Mesenchymal stem cell (in vitro differentiated cells and primary cell): Measurements from ENCODE around the gene C1QTNF8.

ENCODE experiments used
- DNase-seq: peaks from one replicate; pipeline ENCODE4 v3.0.0-alpha.2; 2013
- H2AFZ ChIP-seq: one replicate; pipeline ENCODE4 v1.6.1; 2013; ENCODE audit warnings: low read depth, mild to moderate bottlenecking, control low read depth, inconsistent platforms, low read length, moderate library complexity
- H2AK5ac ChIP-seq: 2 replicates; pipeline ENCODE4 v1.6.1; 2013; ENCODE audit warnings: low read length, moderate library complexity, mild to moderate bottlenecking, inconsistent platforms; ENCODE audit not compliant: severe bottlenecking
- H2BK120ac ChIP-seq: one replicate; pipeline ENCODE4 v1.6.1; 2013; ENCODE audit warnings: low read depth, mild to moderate bottlenecking, inconsistent platforms, low read length, moderate library complexity
- H2BK12ac ChIP-seq, 2 experiments: one replicate each; pipeline ENCODE4 v1.6.1; 2013; ENCODE audit warnings: inconsistent platforms in 2 of 2, low read length in 2 of 2, mild to moderate bottlenecking in 2 of 2, moderate library complexity in 2 of 2, control low read depth in 1 of 2
- H2BK15ac ChIP-seq: one replicate; pipeline ENCODE4 v1.6.1; 2013; ENCODE audit warnings: mild to moderate bottlenecking, low read depth, inconsistent platforms; ENCODE audit not compliant: poor library complexity, severe bottlenecking
- H2BK5ac ChIP-seq: 2 replicates; pipeline ENCODE4 v1.6.1; 2013; ENCODE audit warnings: low read depth, mild to moderate bottlenecking, low read length, control low read depth, inconsistent platforms; ENCODE audit not compliant: poor library complexity, severe bottlenecking
- H3K14ac ChIP-seq, 2 experiments: one replicate each; pipeline ENCODE4 v1.6.1; 2013; ENCODE audit warnings: inconsistent platforms in 2 of 2, low read length in 2 of 2, control low read depth in 1 of 2, mild to moderate bottlenecking in 1 of 2, moderate library complexity in 1 of 2
- H3K18ac ChIP-seq, 2 experiments: one replicate each; pipeline ENCODE4 v1.6.1; 2013; ENCODE audit warnings: inconsistent platforms in 2 of 2, low read length in 2 of 2, control low read depth in 1 of 2, low read depth in 1 of 2, mild to moderate bottlenecking in 1 of 2
- H3K23ac ChIP-seq, 2 experiments: one replicate each; pipeline ENCODE4 v1.6.1; 2013; ENCODE audit warnings: inconsistent platforms in 2 of 2, low read length in 2 of 2, mild to moderate bottlenecking in 2 of 2, moderate library complexity in 2 of 2, control low read depth in 1 of 2
- H3K27ac ChIP-seq: 2 replicates; pipeline ENCODE4 v1.5.1; 2013; ENCODE audit warnings: mild to moderate bottlenecking, moderate library complexity, low read length, control low read depth, inconsistent platforms; ENCODE audit not compliant: poor library complexity, severe bottlenecking
- H3K27me3 ChIP-seq, 2 experiments: 2 replicates each; pipeline versions ENCODE4 v1.6.1 to v1.7.0; 2013; ENCODE audit warnings: low read length in 2 of 2, mild to moderate bottlenecking in 2 of 2, moderate library complexity in 2 of 2, control low read depth in 1 of 2, inconsistent platforms in 1 of 2; ENCODE audit not compliant: control insufficient read depth in 1 of 2, insufficient read depth in 1 of 2
- H3K36me3 ChIP-seq, 2 experiments: 2 replicates each; pipeline versions ENCODE4 v1.6.1 to v1.7.0; 2013; ENCODE audit warnings: low read length in 2 of 2, control low read depth in 1 of 2, inconsistent platforms in 1 of 2, low read depth in 1 of 2, mild to moderate bottlenecking in 1 of 2; ENCODE audit not compliant: insufficient read depth in 2 of 2, control insufficient read depth in 1 of 2
- H3K4ac ChIP-seq, 2 experiments: one replicate each; pipeline ENCODE4 v1.6.1; 2013; ENCODE audit warnings: inconsistent platforms in 2 of 2, low read length in 2 of 2, mild to moderate bottlenecking in 2 of 2, moderate library complexity in 2 of 2, control low read depth in 1 of 2, low read depth in 1 of 2
- H3K4me1 ChIP-seq: 2 replicates; pipeline ENCODE4 v1.6.1; 2013; ENCODE audit warnings: low read depth, low read length, control low read depth; ENCODE audit not compliant: control insufficient read depth, insufficient read depth
- H3K4me2 ChIP-seq: 2 replicates; pipeline ENCODE4 v1.6.1; 2013; ENCODE audit warnings: low read length, mild to moderate bottlenecking, inconsistent platforms; ENCODE audit not compliant: poor library complexity, severe bottlenecking
- H3K4me3 ChIP-seq, 2 experiments: 2 replicates each; pipeline versions ENCODE4 v1.5.1 to v1.7.0; 2013; ENCODE audit warnings: low read length in 2 of 2, mild to moderate bottlenecking in 2 of 2, control low read depth in 1 of 2, low read depth in 1 of 2; ENCODE audit not compliant: insufficient read depth in 1 of 2
- H3K79me1 ChIP-seq: replicated peaks from 2 replicates; pipeline ENCODE4 v1.6.1; 2013; ENCODE audit warnings: mild to moderate bottlenecking, control low read depth, low read length, inconsistent platforms; ENCODE audit not compliant: poor library complexity, severe bottlenecking
- H3K9ac ChIP-seq: 2 replicates; pipeline ENCODE4 v1.7.0; 2013; ENCODE audit warnings: mild to moderate bottlenecking, low read length, moderate library complexity
- H3K9me3 ChIP-seq: 2 replicates; pipeline ENCODE4 v1.7.0; 2013; ENCODE audit warnings: mild to moderate bottlenecking, low read length; ENCODE audit not compliant: control insufficient read depth
- H4K8ac ChIP-seq: one replicate; pipeline ENCODE4 v1.6.1; 2013; ENCODE audit warnings: inconsistent platforms, mild to moderate bottlenecking, low read length, moderate library complexity
- H4K91ac ChIP-seq: one replicate; pipeline ENCODE4 v1.6.1; 2013; ENCODE audit warnings: mild to moderate bottlenecking, low read length, inconsistent platforms
- WGBS: methylation state at CpG from one replicate; pipeline ENCODE4 v1.1.7; 2013; ENCODE audit warnings: mixed read lengths; 5-methylcytosine and 5-hydroxymethylcytosine counted together

The C1QTNF8 gene

GRCh38 chr16:1053700-1054368, 42.2 kb downstream of the C1QTNF8 start:
- Histone ChIP-seq H2BK15ac (no peak overlapping the region), H3K79me1 (no peaks in the 10 kb centered on the region), H4K8ac (no peak overlapping the region), H3K14ac (no peak overlapping the region), H3K4me1 (no peaks in the 10 kb centered on the region), H3K4me2 (no peak overlapping the region), H3K9me3 (no peaks in the 10 kb centered on the region), H3K18ac (no peak overlapping the region), H2BK12ac (no peak overlapping the region), H2BK5ac (no peak overlapping the region), H2AK5ac (no peak overlapping the region), H3K27ac (no peak overlapping the region), H4K91ac (no peak overlapping the region), H3K27me3 (peaks cover 3 to 34% of the 10 kb centered on the region in 2 experiments), H3K36me3 (no peaks in the 10 kb centered on the region), H3K9ac (no peak overlapping the region), H2AFZ (no peak overlapping the region), H3K4ac (no peak overlapping the region), H2BK120ac (no peak overlapping the region), H3K23ac (no peak overlapping the region), H3K4me3 (no peak overlapping the region)
- DNase-seq: no peak
- WGBS: 88% methylated on average over 19 of the region's 21 CpGs

- no peak overlapping the region for H2BK120ac ChIP-seq
These were observed 42.9 kb downstream of the C1QTNF8 start for GRCh38 chr16:1053121-1053521.

GRCh38 chr16:1052721-1053120, 43.3 kb downstream of the C1QTNF8 start:
- peaks cover 3 to 40% of the 10 kb centered on the region in 2 experiments for H3K27me3 ChIP-seq
- no peaks in the 10 kb centered on the region for H3K79me1 ChIP-seq
- H3K4ac ChIP-seq: no peak overlapping the region

More at GRCh38 chr16:1053121-1053521, 42.9 kb downstream of the C1QTNF8 start:
- Histone ChIP-seq H3K18ac (no peak overlapping the region), H2BK12ac (no peak overlapping the region), H2AFZ (no peak overlapping the region), H3K4me1 (peaks cover 2% of the 10 kb centered on the region), H3K9me3 (no peaks in the 10 kb centered on the region), H4K8ac (no peak overlapping the region), H3K36me3 (no peaks in the 10 kb centered on the region), H2AK5ac (no peak overlapping the region), H3K23ac (no peak overlapping the region), H3K27me3 (peaks cover 3 to 36% of the 10 kb centered on the region in 2 experiments), H4K91ac (no peak overlapping the region), H3K14ac (no peak overlapping the region), H3K4ac (no peak overlapping the region), H3K9ac (no peak overlapping the region), H2BK5ac (no peak overlapping the region), H3K4me3 (no peak overlapping the region), H3K4me2 (no peak overlapping the region), H3K27ac (no peak overlapping the region), H2BK15ac (no peak overlapping the region), H3K79me1 (no peaks in the 10 kb centered on the region)
- no peak for DNase-seq
- 77% methylated on average over 12 of the region's 14 CpGs for WGBS

GRCh38 chr16:1051446-1051845, 44.6 kb downstream of the C1QTNF8 start:
- WGBS: 88% methylated on average over 16 of the region's 17 CpGs

More at GRCh38 chr16:1052721-1053120, 43.3 kb downstream of the C1QTNF8 start:
- no peak overlapping the region for H3K27ac ChIP-seq
- H2BK12ac ChIP-seq: no peak overlapping the region
- H2AFZ ChIP-seq: no peak overlapping the region
- no peak for DNase-seq
- H3K4me3 ChIP-seq: no peak overlapping the region
- H2BK5ac ChIP-seq: no peak overlapping the region
- H2AK5ac ChIP-seq: no peak overlapping the region
- H3K4me1 ChIP-seq: peaks cover 2% of the 10 kb centered on the region
- no peak overlapping the region for H3K23ac ChIP-seq
- no peak overlapping the region for H2BK15ac ChIP-seq
- no peak overlapping the region for H3K4me2 ChIP-seq
- H4K91ac ChIP-seq: no peak overlapping the region
- H3K9ac ChIP-seq: no peak overlapping the region
- H3K36me3 ChIP-seq: no peaks in the 10 kb centered on the region
- H3K14ac ChIP-seq: no peak overlapping the region
- H2BK120ac ChIP-seq: no peak overlapping the region
- no peak overlapping the region for H4K8ac ChIP-seq
- 90% methylated on average over 7 of the region's 9 CpGs for WGBS
- H3K9me3 ChIP-seq: no peaks in the 10 kb centered on the region
- H3K18ac ChIP-seq: no peak overlapping the region

More at GRCh38 chr16:1051446-1051845, 44.6 kb downstream of the C1QTNF8 start:
- Histone ChIP-seq H3K4ac (no peak overlapping the region), H3K14ac (no peak overlapping the region), H3K18ac (no peak overlapping the region), H3K79me1 (no peaks in the 10 kb centered on the region), H2BK120ac (no peak overlapping the region), H2BK12ac (no peak overlapping the region), H3K27ac (no peak overlapping the region), H3K4me3 (no peak overlapping the region), H3K4me1 (peaks cover 2% of the 10 kb centered on the region), H4K8ac (no peak overlapping the region), H4K91ac (no peak overlapping the region), H3K23ac (no peak overlapping the region), H3K27me3 (peaks cover 3 to 44% of the 10 kb centered on the region in 2 experiments), H3K4me2 (no peak overlapping the region), H2BK15ac (no peak overlapping the region), H2AK5ac (no peak overlapping the region), H3K9me3 (no peaks in the 10 kb centered on the region), H3K36me3 (no peaks in the 10 kb centered on the region), H3K9ac (no peak overlapping the region), H2BK5ac (no peak overlapping the region), H2AFZ (no peak overlapping the region)
- DNase-seq: no peak
